GM12878 (cell line): ENCODE data around the gene ASIP. TPM values are rescaled to one million over a fixed set of nuclear protein-coding genes. Genes with fewer than 3 reads are reported as not detected.

Experiments
- ATAC-seq: fragments of 200-7000 bp; cut with Tn5 transposase; 3 replicates; pipeline ENCODE4 v1.9.1; 2020; ENCODE audit warnings: mild to moderate bottlenecking, moderate library complexity
- BruUV-seq: library from RNA; stranded (reverse); fragments of 400-500 nt; replicated peaks from 2 replicates; lab custom pipeline; 2021; lab: Mats Ljungman, UMichigan
- CTCF ChIA-PET: fragments of 300-600 bp; sonication (Branson Sonifier 250); formaldehyde crosslinking; extraction: SDS; loops from one replicate; lab custom pipeline; 2021; ENCODE audit warnings: inconsistent platforms; lab: Yijun Ruan, JAX
- POLR2A ChIA-PET: fragments of 350-600 bp; formaldehyde crosslinking; extraction: SDS; loops from one replicate; lab custom pipeline; 2021; ENCODE audit warnings: inconsistent platforms; lab: Charles Lee
- RAD21 ChIA-PET: fragments of 300-600 bp; sonication (Branson Sonifier 250); formaldehyde crosslinking; loops from one replicate; lab custom pipeline; 2023; ENCODE audit warnings: antibody characterized with exemption; ENCODE audit not compliant: unreplicated experiment; lab: Charles Lee
- SMC1A ChIA-PET: fragments of 300-600 bp; sonication (Branson Sonifier 250); formaldehyde crosslinking; loops from one replicate; lab custom pipeline; 2023; ENCODE audit not compliant: unreplicated experiment, uncharacterized antibody; lab: Charles Lee
- DNase-seq: peaks from one replicate; pipeline ENCODE4 v3.0.0-alpha.2; 2011; ENCODE audit warnings: low read depth, low spot score
- FAIRE-seq: peaks from 3 replicates; lab custom pipeline; 2011; peaks lifted over from hg19 to GRCh38; lab: Jason Lieb, UNC
- H2AFZ ChIP-seq: 2 replicates; pipeline ENCODE4 v1.6.0; 2011; ENCODE audit warnings: low read depth, low read length, control low read depth; ENCODE audit not compliant: control insufficient read depth
- H3K27ac ChIP-seq: 2 replicates; pipeline ENCODE4 v1.5.1; 2011; ENCODE audit warnings: control low read depth; ENCODE audit not compliant: control insufficient read depth, insufficient read depth
- H3K27me3 ChIP-seq, 2 experiments: replicated peaks in 1 of 2; 2 replicates each; pipeline versions ENCODE4 v1.6.0 to v1.6.1; 2011; ENCODE audit warnings: low read length in 1 of 2; ENCODE audit not compliant: control insufficient read depth in 2 of 2, insufficient read depth in 2 of 2
- H3K36me3 ChIP-seq, 2 experiments: 2 replicates each; pipeline ENCODE4 v1.5.1; 2011; ENCODE audit warnings: low read length in 1 of 2; ENCODE audit not compliant: control insufficient read depth in 2 of 2, insufficient read depth in 2 of 2
- H3K4me1 ChIP-seq: 2 replicates; pipeline ENCODE4 v1.6.1; 2011; ENCODE audit warnings: mild to moderate bottlenecking, low read length, moderate library complexity, mixed read lengths; ENCODE audit not compliant: control insufficient read depth, insufficient read depth
- H3K4me2 ChIP-seq: 2 replicates; pipeline ENCODE4 v1.6.0; 2011; ENCODE audit warnings: control low read depth; ENCODE audit not compliant: control insufficient read depth, insufficient read depth
- H3K4me3 ChIP-seq: fragments of 200-600 bp; sonication (generic); 2 replicates; pipeline ENCODE4 v1.5.1; 2016
- H3K79me2 ChIP-seq: 2 replicates; pipeline ENCODE4 v1.6.0; 2011; ENCODE audit warnings: low read length; ENCODE audit not compliant: control insufficient read depth, insufficient read depth
- H3K9ac ChIP-seq: 2 replicates; pipeline ENCODE4 v1.8.0; 2011; ENCODE audit warnings: low read length, control low read depth, mixed read lengths; ENCODE audit not compliant: control insufficient read depth, insufficient read depth
- H3K9me3 ChIP-seq: replicated peaks from 3 replicates; pipeline ENCODE4 v1.5.1; 2011; ENCODE audit warnings: mild to moderate bottlenecking, low read length; ENCODE audit not compliant: control insufficient read depth, insufficient read depth
- H4K20me1 ChIP-seq: 2 replicates; pipeline ENCODE4 v1.6.0; 2011; ENCODE audit not compliant: control insufficient read depth, insufficient read depth
- ASH2L ChIP-seq: fragments of 300-600, 200-600 bp; sonication (generic); IDR thresholded peaks from 2 replicates; pipeline ENCODE4 v1.6.1; 2017; ENCODE audit warnings: low read depth, mild to moderate bottlenecking, borderline replicate concordance
- CREM ChIP-seq: IDR thresholded peaks from 2 replicates; pipeline ENCODE4 v1.6.1; 2014; ENCODE audit warnings: antibody characterized with exemption, low read depth
- EGR1 ChIP-seq, 2 experiments: IDR thresholded peaks; 1 replicate in 1 of 2; 2 replicates in 1 of 2; pipeline ENCODE4 v1.6.1; 2011 to 2012; ENCODE audit warnings: low read depth in 2 of 2, low read length in 2 of 2, borderline replicate concordance in 1 of 2, mild to moderate bottlenecking in 1 of 2, moderate library complexity in 1 of 2
- FOXK2 ChIP-seq: fragments of 450-650 bp; IDR thresholded peaks from 2 replicates; pipeline ENCODE4 v1.6.1; 2017; ENCODE audit warnings: mild to moderate bottlenecking, moderate library complexity
- GATAD2B ChIP-seq: fragments of 450-650 bp; conservative IDR thresholded peaks from 2 replicates; pipeline ENCODE4 v1.6.1; 2017; ENCODE audit warnings: low read depth, mild to moderate bottlenecking, moderate library complexity
- JUNB ChIP-seq: IDR thresholded peaks from 2 replicates; pipeline ENCODE4 v1.6.1; 2016; ENCODE audit warnings: antibody characterized with exemption, mild to moderate bottlenecking
- PAX5 ChIP-seq: IDR thresholded peaks from 2 replicates; pipeline ENCODE4 v1.6.1; 2011; ENCODE audit warnings: low read depth, low read length, borderline replicate concordance
- PKNOX1 ChIP-seq: fragments of 450-650 bp; IDR thresholded peaks from 2 replicates; pipeline ENCODE4 v1.6.1; 2016; ENCODE audit warnings: mild to moderate bottlenecking
- POLR2A ChIP-seq: IDR thresholded peaks from 2 replicates; pipeline ENCODE4 v1.6.1; 2011; ENCODE audit warnings: low read depth, mild to moderate bottlenecking, low read length
- POU2F2 ChIP-seq: IDR thresholded peaks from 3 replicates; pipeline ENCODE4 v1.6.1; 2011; ENCODE audit warnings: low read depth, mild to moderate bottlenecking, low read length, borderline replicate concordance
- RAD51 ChIP-seq: fragments of 450-650 bp; IDR thresholded peaks from 2 replicates; pipeline ENCODE4 v1.6.1; 2016; ENCODE audit warnings: moderate library complexity, mild to moderate bottlenecking, inconsistent platforms
- RFX5 ChIP-seq: IDR thresholded peaks from 2 replicates; pipeline ENCODE4 v1.6.1; 2011; ENCODE audit warnings: low read depth, low read length, improper control_type of control experiment
- SMC3 ChIP-seq: IDR thresholded peaks from 2 replicates; pipeline ENCODE4 v1.6.1; 2011; ENCODE audit warnings: low read length, improper control_type of control experiment, borderline replicate concordance
- STAT3 ChIP-seq: IDR thresholded peaks from 2 replicates; pipeline ENCODE4 v1.6.1; 2011; ENCODE audit warnings: low read depth, low read length, improper control_type of control experiment
- TBL1XR1 ChIP-seq: IDR thresholded peaks from 2 replicates; pipeline ENCODE4 v1.6.1; 2012; ENCODE audit warnings: low read depth, low read length, improper control_type of control experiment
- USF2 ChIP-seq: IDR thresholded peaks from 2 replicates; pipeline ENCODE4 v1.6.1; 2011; ENCODE audit warnings: low read depth, low read length, improper control_type of control experiment, borderline replicate concordance
- ZNF217 ChIP-seq: fragments of 450-650 bp; IDR thresholded peaks from 2 replicates; pipeline ENCODE4 v1.6.1; 2017; ENCODE audit warnings: antibody characterized with exemption, mild to moderate bottlenecking
- ZNF622 ChIP-seq: fragments of 450-650 bp; IDR thresholded peaks from 2 replicates; pipeline ENCODE4 v1.6.1; 2017; ENCODE audit warnings: mild to moderate bottlenecking, inconsistent platforms
- ZSCAN29 ChIP-seq: fragments of 450-650 bp; IDR thresholded peaks from 2 replicates; pipeline ENCODE4 v1.6.1; 2017; ENCODE audit warnings: mild to moderate bottlenecking, moderate library complexity
- WGBS: methylation state at CpG from one replicate; pipeline ENCODE4 v1.1.6; 2016; ENCODE audit warnings: low lambda C conversion rate; ENCODE audit not compliant: insufficient replicate concordance, insufficient coverage; ENCODE audit errors: missing lambda C conversion rate; 5-methylcytosine and 5-hydroxymethylcytosine counted together
- in situ Hi-C: fragments of 300-500 bp; cut with MboI; formaldehyde crosslinking; loops from 9 replicates; pipeline ENCODE4 v1.14.3; 2018; ENCODE audit warnings: mixed read lengths
- intact Hi-C: fragments of 100-400 bp; cut with micrococcal nuclease; formaldehyde crosslinking; loops from one replicate; pipeline ENCODE4 v1.14.2; 2022; ENCODE audit not compliant: unreplicated experiment
- polyA plus RNA-seq, 11 experiments: library from polyadenylated mRNA; depleted of rRNA in 4 of 11; unstranded in 6 of 11; stranded (reverse) in 5 of 11; fragments of >200 nt; fragmentation: Nextera tagmentation in 4 of 11; fragmentation: Illumina TruSeq in 1 of 11; extraction: Ambion mirVana in 4 of 11; extraction: Trizol in 1 of 11; gene quantifications; 1 replicate in 1 of 11; 2 replicates in 10 of 11; pipeline versions ENCODE4 v1.2.1 to v1.2.3, GENCODE V29; 2011 to 2016; ENCODE audit warnings: inconsistent platforms in 2 of 11, missing spikeins in 2 of 11, low read depth in 1 of 11
- total RNA-seq, 4 experiments: library from RNA; depleted of rRNA in 3 of 4; stranded (reverse); fragments of >200 nt in 3 of 4; fragmentation: Illumina TruSeq in 1 of 4; extraction: Trizol in 1 of 4; gene quantifications; 2 replicates each; pipeline versions ENCODE4 v1.2.1 to v1.2.3, GENCODE V29; 2013 to 2021
- TF ChIP-seq, protein P1 (sequence below): fragments of 450-650 bp; IDR thresholded peaks from 2 replicates; pipeline ENCODE4 v1.6.1; 2017; ENCODE audit warnings: mild to moderate bottlenecking, moderate library complexity

ASIP gene
- total and polyA plus RNA-seq, 10 of the 15 experiments (the other 5 are each of a cell fraction or from before 2014, with no cell fraction given), result 0.29 TPM; not detected in 9

DNA sequence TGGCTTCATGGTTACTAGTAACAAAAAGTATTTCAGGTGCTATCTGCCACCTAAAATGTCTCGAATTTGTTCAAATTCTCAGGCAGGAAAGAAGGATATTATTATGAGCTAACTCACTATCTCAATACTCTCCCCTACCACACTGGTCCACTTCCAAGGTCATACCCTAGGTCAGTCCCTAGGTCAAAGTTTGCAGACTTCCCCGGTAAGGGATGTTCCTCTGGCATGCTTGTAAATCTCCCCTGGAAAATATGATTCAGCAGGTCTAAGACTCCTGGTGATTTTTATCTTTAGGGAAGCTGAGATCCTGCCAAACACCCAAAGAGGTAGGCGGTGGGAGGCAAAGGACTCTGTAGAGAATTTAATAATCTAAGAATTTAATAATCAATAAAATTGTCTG lies 55.2 kb downstream of the ASIP start:
- Histone ChIP-seq H3K27ac (no peak overlapping the region), H3K4me3 (no peak overlapping the region), H4K20me1 (no peaks in the 10 kb centered on the region), H3K36me3 (peaks cover 18 to 27% of the 10 kb centered on the region in 2 experiments), H3K4me1 (peaks cover 8% of the 10 kb centered on the region), H3K9me3 (no peaks in the 10 kb centered on the region), H3K9ac (no peak overlapping the region), H2AFZ (no peak overlapping the region), H3K4me2 (no peak overlapping the region), H3K27me3 (no peaks in the 10 kb centered on the region), H3K79me2 (peaks cover 32% of the 10 kb centered on the region)
- ChIA-PET POLR2A (no interaction called here), RAD21 (interaction anchor here (0.8 to 1.8 kb wide), 3 partner anchors 16 to 226 kb away, joined by 3 to 4 read pairs (median 3); no protein-coding TSS in a partner anchor), CTCF (interaction anchor here (0.8 to 2.1 kb wide), 3 partner anchors 13 to 473 kb away, joined by 3 to 8 read pairs (median 3); no protein-coding TSS in a partner anchor), SMC1A (interaction anchor here (1.5 kb wide), 1 partner anchor 16 kb away, joined by 3 read pairs; no protein-coding TSS in a partner anchor)
- TF ChIP-seq, protein P1, sequence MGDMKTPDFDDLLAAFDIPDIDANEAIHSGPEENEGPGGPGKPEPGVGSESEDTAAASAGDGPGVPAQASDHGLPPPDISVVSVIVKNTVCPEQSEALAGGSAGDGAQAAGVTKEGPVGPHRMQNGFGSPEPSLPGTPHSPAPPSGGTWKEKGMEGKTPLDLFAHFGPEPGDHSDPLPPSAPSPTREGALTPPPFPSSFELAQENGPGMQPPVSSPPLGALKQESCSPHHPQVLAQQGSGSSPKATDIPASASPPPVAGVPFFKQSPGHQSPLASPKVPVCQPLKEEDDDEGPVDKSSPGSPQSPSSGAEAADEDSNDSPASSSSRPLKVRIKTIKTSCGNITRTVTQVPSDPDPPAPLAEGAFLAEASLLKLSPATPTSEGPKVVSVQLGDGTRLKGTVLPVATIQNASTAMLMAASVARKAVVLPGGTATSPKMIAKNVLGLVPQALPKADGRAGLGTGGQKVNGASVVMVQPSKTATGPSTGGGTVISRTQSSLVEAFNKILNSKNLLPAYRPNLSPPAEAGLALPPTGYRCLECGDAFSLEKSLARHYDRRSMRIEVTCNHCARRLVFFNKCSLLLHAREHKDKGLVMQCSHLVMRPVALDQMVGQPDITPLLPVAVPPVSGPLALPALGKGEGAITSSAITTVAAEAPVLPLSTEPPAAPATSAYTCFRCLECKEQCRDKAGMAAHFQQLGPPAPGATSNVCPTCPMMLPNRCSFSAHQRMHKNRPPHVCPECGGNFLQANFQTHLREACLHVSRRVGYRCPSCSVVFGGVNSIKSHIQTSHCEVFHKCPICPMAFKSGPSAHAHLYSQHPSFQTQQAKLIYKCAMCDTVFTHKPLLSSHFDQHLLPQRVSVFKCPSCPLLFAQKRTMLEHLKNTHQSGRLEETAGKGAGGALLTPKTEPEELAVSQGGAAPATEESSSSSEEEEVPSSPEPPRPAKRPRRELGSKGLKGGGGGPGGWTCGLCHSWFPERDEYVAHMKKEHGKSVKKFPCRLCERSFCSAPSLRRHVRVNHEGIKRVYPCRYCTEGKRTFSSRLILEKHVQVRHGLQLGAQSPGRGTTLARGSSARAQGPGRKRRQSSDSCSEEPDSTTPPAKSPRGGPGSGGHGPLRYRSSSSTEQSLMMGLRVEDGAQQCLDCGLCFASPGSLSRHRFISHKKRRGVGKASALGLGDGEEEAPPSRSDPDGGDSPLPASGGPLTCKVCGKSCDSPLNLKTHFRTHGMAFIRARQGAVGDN, result no peak
- no peak for TF ChIP-seq USF2
- no peak for TF ChIP-seq RAD51
- TF ChIP-seq ZNF217, result no peak
- no peak for TF ChIP-seq GATAD2B
- no peak for TF ChIP-seq ZSCAN29
- no peak for TF ChIP-seq POLR2A
- no peak for TF ChIP-seq FOXK2
- no peak for TF ChIP-seq SMC3
- no peak for TF ChIP-seq PAX5
- TF ChIP-seq STAT3, result no peak
- no peak for TF ChIP-seq PKNOX1
- TF ChIP-seq JUNB, result no peak
- TF ChIP-seq ASH2L, result no peak
- no peak for TF ChIP-seq ZNF622
- no peak for TF ChIP-seq EGR1 (IDR thresholded peaks at IDR 0.05; ENCODE audit: borderline replicate concordance in 1 of 2, low read depth in 2 of 2, low read length in 2 of 2)
- TF ChIP-seq POU2F2, result no peak
- TF ChIP-seq RFX5, result no peak
- no peak for TF ChIP-seq CREM
- TF ChIP-seq TBL1XR1, result no peak
- in situ Hi-C loops (no loop called here), intact Hi-C loops (no loop called here)
- ATAC-seq (no peak), DNase-seq (no peak), FAIRE-seq (no peak)
- no TSS peak for BruUV-seq
- WGBS, result 97% methylated on average over 3 of the region's 3 CpGs
